HG02870 (cell line): Measurements from ENCODE around the gene NGF.

ENCODE experiments used
- ATAC-seq: cut with Tn5 transposase; IDR thresholded peaks from one replicate; pipeline ENCODE4 v1.9.1; 2021; ENCODE audit warnings: mild to moderate bottlenecking, moderate library complexity; ENCODE audit not compliant: unreplicated experiment

Gene NGF

GRCh38 chr1:115240297-115240696 is 97.8 kb downstream of the NGF start:
- ATAC-seq = no peak

DNA sequence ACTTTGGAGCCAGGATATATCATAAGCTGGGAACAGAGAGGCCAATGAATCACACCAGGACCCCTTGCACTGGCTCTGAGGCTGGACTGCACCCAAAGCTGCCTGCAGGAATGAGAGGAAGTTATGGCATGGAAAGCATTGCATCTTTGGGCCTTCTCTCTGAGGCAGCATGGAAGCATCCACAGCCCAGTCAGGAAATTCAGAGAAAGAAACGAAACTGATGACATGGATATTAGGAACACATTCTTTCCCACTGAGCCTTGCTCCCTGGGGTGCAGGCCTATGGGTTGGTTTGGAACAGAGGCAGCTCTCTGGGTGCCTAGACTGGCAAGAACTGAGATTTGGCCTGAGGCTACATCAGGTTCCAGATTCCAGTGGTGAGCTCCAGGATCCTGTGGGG is 98.6 kb downstream of the NGF start:
- no peak for ATAC-seq

- ATAC-seq = no peak
Observed at GRCh38 chr1:115239148-115239422, 99.0 kb downstream of the NGF start.

DNA sequence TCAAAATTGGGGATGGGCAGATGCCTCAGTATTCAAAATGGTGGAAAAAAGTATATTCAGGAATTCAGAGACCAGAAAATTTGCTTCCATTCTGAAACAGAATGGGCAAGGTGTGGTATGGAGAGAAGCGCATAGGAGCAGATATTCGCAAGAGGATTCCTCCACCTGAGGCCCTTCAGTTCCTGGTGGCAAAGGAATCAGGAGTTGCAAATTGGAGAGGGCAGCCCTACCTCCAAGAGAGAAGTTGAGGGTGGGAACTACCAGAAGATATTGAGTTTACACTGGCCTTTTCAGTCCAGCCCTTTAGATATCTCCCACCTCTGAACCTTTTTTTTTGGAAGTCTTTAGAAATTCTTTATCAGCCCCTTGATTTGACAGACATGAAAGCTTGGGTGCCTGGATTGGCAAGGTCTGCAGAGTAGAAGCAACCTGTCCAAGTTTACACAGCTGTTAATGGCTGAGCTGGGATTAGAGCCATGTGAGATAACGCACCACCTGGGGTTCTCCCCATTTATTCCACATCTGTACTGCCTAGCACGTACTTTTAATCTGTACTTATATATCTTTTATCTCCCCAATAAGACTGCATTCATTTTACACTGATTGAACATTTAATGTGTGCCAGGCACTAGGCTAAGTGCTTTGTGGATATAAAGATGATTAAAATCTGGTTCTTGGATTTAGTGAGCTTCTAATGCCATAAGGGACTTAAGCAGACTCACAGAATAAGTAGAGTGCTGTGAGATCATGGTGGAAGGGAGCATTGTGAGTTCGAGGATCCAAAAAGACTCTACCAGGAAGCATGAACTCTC is 99.5 kb downstream of the NGF start:
- no peak for ATAC-seq

- no peak for ATAC-seq
Observed at GRCh38 chr1:115237507-115237906, 100.5 kb downstream of the NGF start.

DNA sequence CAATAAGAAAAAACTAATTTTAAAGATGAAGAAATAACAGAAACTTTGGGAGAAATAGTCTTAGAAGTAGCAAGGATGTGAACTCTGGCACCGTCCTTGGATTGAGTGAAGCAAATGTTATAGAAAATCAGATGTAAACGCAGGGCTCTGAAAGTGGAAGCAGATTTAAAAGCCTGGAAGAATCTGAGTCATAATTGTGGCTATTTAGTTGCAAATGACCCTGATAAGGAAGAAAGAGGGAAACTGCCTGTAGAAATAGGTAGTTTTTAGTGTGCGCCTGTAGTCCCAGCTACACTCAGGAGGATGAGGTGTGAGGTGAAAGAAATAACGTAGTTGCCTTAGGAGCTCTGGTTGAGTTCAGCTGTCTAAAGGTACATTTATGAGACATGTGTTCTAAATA is 101.0 kb downstream of the NGF start:
- ATAC-seq = no peak
